H1 (cell line): ENCODE measurements around the gene GHRHR. TPM values are rescaled to one million over a fixed set of nuclear protein-coding genes. Genes with fewer than 3 reads are reported as not detected.

Experiments used
- CTCF ChIA-PET: fragments of 300-600 bp; sonication (Branson Sonifier 250); formaldehyde crosslinking; loops from one replicate; lab custom pipeline; 2021; ENCODE audit not compliant: partially characterized antibody; lab: Charles Lee
- POLR2A ChIA-PET: fragments of 300-600 bp; sonication (Branson Sonifier 250); formaldehyde crosslinking; loops from one replicate; lab custom pipeline; 2021; ENCODE audit warnings: inconsistent platforms; ENCODE audit not compliant: partially characterized antibody; lab: Charles Lee
- DNase-seq, 2 experiments: peaks; one replicate each; pipeline versions ENCODE4 v3.0.0 to v3.0.0-alpha.2; 2010 to 2022; ENCODE audit warnings: low spot score in 2 of 2, low read depth in 1 of 2, mixed read lengths in 1 of 2
- FAIRE-seq: peaks from 2 replicates; lab custom pipeline; 2011; peaks lifted over from hg19 to GRCh38; lab: Jason Lieb, UNC
- H2AFZ ChIP-seq: 2 replicates; pipeline ENCODE4 v1.8.1; 2012; ENCODE audit warnings: low read length, inconsistent platforms
- H2AK5ac ChIP-seq: 2 replicates; pipeline ENCODE4 v1.6.1; 2013; ENCODE audit warnings: low read depth, low read length
- H2BK120ac ChIP-seq: replicated peaks from 2 replicates; pipeline ENCODE3; 2013; ENCODE audit warnings: low read depth, low read length, inconsistent platforms
- H2BK12ac ChIP-seq: 2 replicates; pipeline ENCODE4 v1.6.1; 2013; ENCODE audit warnings: low read depth, low read length
- H2BK15ac ChIP-seq: 2 replicates; pipeline ENCODE4 v1.6.1; 2013; ENCODE audit warnings: low read length
- H2BK20ac ChIP-seq: 2 replicates; pipeline ENCODE4 v1.6.1; 2013; ENCODE audit warnings: low read length
- H2BK5ac ChIP-seq: 2 replicates; pipeline ENCODE4 v1.6.1; 2013; ENCODE audit warnings: low read depth, low read length
- H3K14ac ChIP-seq: 2 replicates; pipeline ENCODE4 v1.6.1; 2013; ENCODE audit warnings: inconsistent platforms; ENCODE audit not compliant: insufficient read length
- H3K18ac ChIP-seq: 2 replicates; pipeline ENCODE4 v1.6.1; 2013; ENCODE audit warnings: low read length; ENCODE audit errors: extremely low read depth
- H3K23ac ChIP-seq: 2 replicates; pipeline ENCODE4 v1.6.1; 2013; ENCODE audit warnings: inconsistent platforms; ENCODE audit not compliant: insufficient read length
- H3K23me2 ChIP-seq: 2 replicates; pipeline ENCODE4 v1.6.1; 2013; ENCODE audit warnings: low read depth, low read length
- H3K27ac ChIP-seq: 2 replicates; pipeline ENCODE4 v1.6.1; 2011; ENCODE audit warnings: low read depth, low read length, inconsistent platforms
- H3K27me3 ChIP-seq, 4 experiments: replicated peaks in 1 of 4; 1 replicate in 1 of 4; 2 replicates in 3 of 4; pipeline versions ENCODE4 v1.6.1 to v1.8.1; 2011 to 2013; ENCODE audit warnings: low read length in 3 of 4, mild to moderate bottlenecking in 3 of 4, inconsistent platforms in 2 of 4, mixed read lengths in 2 of 4, moderate library complexity in 1 of 4; ENCODE audit not compliant: control insufficient read depth in 3 of 4, insufficient read depth in 3 of 4; ENCODE audit errors: extremely low read depth in 1 of 4
- H3K36me3 ChIP-seq, 4 experiments: 2 replicates each; pipeline versions ENCODE4 v1.6.1 to v1.8.1; 2011 to 2013; ENCODE audit warnings: mild to moderate bottlenecking in 4 of 4, low read length in 3 of 4, moderate library complexity in 2 of 4, control low read depth in 1 of 4, inconsistent platforms in 1 of 4; ENCODE audit not compliant: insufficient read depth in 4 of 4, control insufficient read depth in 2 of 4
- H3K4ac ChIP-seq: replicated peaks from 2 replicates; pipeline ENCODE3; 2013; ENCODE audit warnings: low read length, low read depth, mixed read lengths, inconsistent platforms; ENCODE audit not compliant: insufficient read length
- H3K4me1 ChIP-seq, 4 experiments: replicated peaks in 1 of 4; 1 replicate in 1 of 4; 2 replicates in 3 of 4; pipeline versions ENCODE4 v1.6.1 to v1.8.1; 2011 to 2013; ENCODE audit warnings: low read length in 3 of 4, inconsistent platforms in 2 of 4, mixed read lengths in 1 of 4; ENCODE audit not compliant: insufficient read depth in 4 of 4, control insufficient read depth in 3 of 4
- H3K4me2 ChIP-seq, 2 experiments: 2 replicates each; pipeline versions ENCODE4 v1.6.1 to v1.8.1; 2011 to 2013; ENCODE audit warnings: low read depth in 2 of 2, low read length in 2 of 2, control low read depth in 1 of 2, inconsistent platforms in 1 of 2, mild to moderate bottlenecking in 1 of 2; ENCODE audit not compliant: insufficient read depth in 1 of 2
- H3K4me3 ChIP-seq, 4 experiments: fragments of 200-600, 300-600 bp in 1 of 4; sonication (generic), shearing (Covaris generic), sonication (Bioruptor Twin) in 1 of 4; 2 replicates each; pipeline versions ENCODE4 v1.5.1 to v1.8.1; 2011 to 2016; ENCODE audit warnings: low read length in 4 of 4, low read depth in 3 of 4, control low read depth in 2 of 4, inconsistent platforms in 2 of 4, mild to moderate bottlenecking in 2 of 4, mixed read lengths in 1 of 4, moderate library complexity in 1 of 4; ENCODE audit not compliant: insufficient read depth in 2 of 4; ENCODE audit errors: extremely low read depth in 1 of 4
- H3K56ac ChIP-seq: replicated peaks from 2 replicates; pipeline ENCODE3; 2013; ENCODE audit warnings: low read depth, mild to moderate bottlenecking, mixed read lengths, low read length, inconsistent platforms; ENCODE audit not compliant: insufficient read length
- H3K79me1 ChIP-seq: 2 replicates; pipeline ENCODE4 v1.6.1; 2013; ENCODE audit warnings: low read depth, low read length, control low read depth
- H3K79me2 ChIP-seq, 2 experiments: 2 replicates each; pipeline versions ENCODE4 v1.6.1 to v1.8.1; 2012 to 2013; ENCODE audit warnings: low read length in 2 of 2, mild to moderate bottlenecking in 2 of 2, inconsistent platforms in 1 of 2; ENCODE audit not compliant: insufficient read depth in 2 of 2, control insufficient read depth in 1 of 2
- H3K9ac ChIP-seq, 4 experiments: replicated peaks in 1 of 4; 1 replicate in 1 of 4; 2 replicates in 3 of 4; pipeline versions ENCODE4 v1.6.1 to v1.8.1; 2011 to 2013; ENCODE audit warnings: low read depth in 3 of 4, low read length in 3 of 4, control low read depth in 2 of 4, mild to moderate bottlenecking in 2 of 4, moderate library complexity in 2 of 4, inconsistent platforms in 1 of 4; ENCODE audit errors: extremely low read depth in 1 of 4
- H3K9me3 ChIP-seq, 2 experiments: 2 replicates each; pipeline versions ENCODE4 v1.6.1 to v1.8.1; 2012 to 2013; ENCODE audit warnings: mild to moderate bottlenecking in 2 of 2, moderate library complexity in 2 of 2, control low read depth in 1 of 2, inconsistent platforms in 1 of 2, low read depth in 1 of 2, low read length in 1 of 2, mixed read lengths in 1 of 2; ENCODE audit not compliant: insufficient read depth in 2 of 2
- H4K20me1 ChIP-seq, 2 experiments: replicated peaks in 1 of 2; 2 replicates each; pipeline versions ENCODE3 to v1.8.1; 2011 to 2013; ENCODE audit warnings: inconsistent platforms in 2 of 2, low read length in 2 of 2, mild to moderate bottlenecking in 1 of 2; ENCODE audit not compliant: insufficient read depth in 2 of 2, control insufficient read depth in 1 of 2
- H4K5ac ChIP-seq: 2 replicates; pipeline ENCODE4 v1.6.1; 2013; ENCODE audit warnings: low read length, low read depth, mixed read lengths, inconsistent platforms; ENCODE audit not compliant: insufficient read length
- H4K8ac ChIP-seq: 2 replicates; pipeline ENCODE4 v1.8.0; 2013; ENCODE audit warnings: mild to moderate bottlenecking, moderate library complexity, low read length, inconsistent platforms; ENCODE audit not compliant: insufficient read depth; ENCODE audit errors: extremely low read depth
- H4K91ac ChIP-seq: replicated peaks from 2 replicates; pipeline ENCODE3; 2013; ENCODE audit warnings: low read length, mixed read lengths, inconsistent platforms; ENCODE audit not compliant: insufficient read length
- ATF3 ChIP-seq: IDR thresholded peaks from 2 replicates; pipeline ENCODE4 v1.6.1; 2011; ENCODE audit warnings: low read depth, mild to moderate bottlenecking, low read length; ENCODE audit not compliant: insufficient read depth
- CBX5 ChIP-seq: fragments of 300-800, 300-1000 bp; sonication (generic); IDR thresholded peaks from 2 replicates; pipeline ENCODE4 v1.7.1; 2016; ENCODE audit warnings: antibody characterized with exemption, low read length, low read depth
- CTCF ChIP-seq, 3 experiments: IDR thresholded peaks; 1 replicate in 2 of 3; 2 replicates in 1 of 3; pipeline versions ENCODE4 v1.5.1 to v1.6.1; 2011; ENCODE audit warnings: low read length in 3 of 3, mild to moderate bottlenecking in 3 of 3, inconsistent platforms in 2 of 3, low read depth in 1 of 3, moderate library complexity in 1 of 3; ENCODE audit not compliant: insufficient read depth in 1 of 3; ENCODE audit errors: control extremely low read depth in 1 of 3
- GTF2F1 ChIP-seq: IDR thresholded peaks from 2 replicates; pipeline ENCODE4 v1.6.1; 2012; ENCODE audit warnings: low read depth, low read length, improper control_type of control experiment, borderline replicate concordance
- JUND ChIP-seq: IDR thresholded peaks from 2 replicates; pipeline ENCODE4 v1.6.1; 2011; ENCODE audit warnings: mild to moderate bottlenecking, improper control_type of control experiment, low read length
- POLR2AphosphoS5 ChIP-seq: IDR thresholded peaks from 2 replicates; pipeline ENCODE4 v1.6.1; 2011; ENCODE audit warnings: low read depth, low read length
- TBP ChIP-seq: IDR thresholded peaks from 2 replicates; pipeline ENCODE4 v1.6.1; 2011; ENCODE audit warnings: low read depth, low read length, improper control_type of control experiment
- USF2 ChIP-seq: IDR thresholded peaks from 2 replicates; pipeline ENCODE4 v1.6.1; 2011; ENCODE audit warnings: low read length, improper control_type of control experiment
- ZNF274 ChIP-seq: IDR thresholded peaks from 2 replicates; pipeline ENCODE4 v1.7.0; 2012; ENCODE audit warnings: low read length, borderline replicate concordance; ENCODE audit errors: extremely low read depth
- WGBS, 2 experiments: shearing (Covaris generic) in 1 of 2; methylation state at CpG; one replicate each; pipeline versions ENCODE4 v1.1.6 to v1.1.7; 2013 to 2015; ENCODE audit warnings: low lambda C conversion rate in 2 of 2, mixed read lengths in 2 of 2, inconsistent platforms in 1 of 2, low coverage in 1 of 2, missing lambda C conversion rate in 1 of 2; ENCODE audit not compliant: insufficient replicate concordance in 2 of 2, insufficient coverage in 1 of 2, insufficient read length in 1 of 2; ENCODE audit errors: extremely low coverage in 1 of 2, missing lambda C conversion rate in 1 of 2; 5-methylcytosine and 5-hydroxymethylcytosine counted together
- polyA plus RNA-seq, 7 experiments: library from polyadenylated mRNA; depleted of rRNA in 3 of 7; stranded (reverse) in 5 of 7; unstranded in 2 of 7; fragments of >200 nt in 5 of 7; fragments of 200-250 nt in 2 of 7; gene quantifications; 1 replicate in 5 of 7; 2 replicates in 1 of 7; 4 replicates in 1 of 7; pipeline versions ENCODE4 v1.2.1 to v1.2.3, GENCODE V29; 2011 to 2013; ENCODE audit warnings: missing spikeins in 2 of 7, mixed read lengths in 2 of 7
- total RNA-seq: library from RNA; stranded (reverse); fragmentation: NEBNext Ultra II Directional; extraction: Animal tissue kit (Norgen Biotek cat#: 25700); gene quantifications from 2 replicates; pipeline ENCODE4 v1.2.1, GENCODE V29; 2021

The GHRHR gene
- total and polyA plus RNA-seq, 2 of the 8 experiments (the other 6 are each of a cell fraction or from before 2014, with no cell fraction given) = 0.60 to 6.5 TPM

GRCh38 chr7:30985756-30986155 is 22.0 kb downstream of the GHRHR start:
- peaks cover 8% of the 10 kb centered on the region for H3K23me2 ChIP-seq
- H3K18ac ChIP-seq = peak overlapping the region; percentile 71; the same call in 1 of the 2 replicates
- H3K79me1 ChIP-seq = no peaks in the 10 kb centered on the region
- no peak for TF ChIP-seq GTF2F1
- TF ChIP-seq TBP = no peak
- TF ChIP-seq CTCF (IDR thresholded peaks at IDR 0.05; ENCODE audit: control extremely low read depth in 1 of 3, insufficient read depth in 1 of 3, low read depth in 1 of 3, low read length in 3 of 3) = no peak
- TF ChIP-seq CBX5 = no peak
- no peak for TF ChIP-seq USF2
- TF ChIP-seq POLR2AphosphoS5 = no peak
- no peak for TF ChIP-seq ZNF274
- no peak for TF ChIP-seq JUND
- TF ChIP-seq ATF3 = no peak
- H2AK5ac ChIP-seq = peak overlapping the region; percentile 91; the same call in 1 of the 2 replicates
- H3K56ac ChIP-seq = no peak overlapping the region
- H3K14ac ChIP-seq = no peak overlapping the region
- H2BK15ac ChIP-seq = peak overlapping the region; percentile 96
- no peaks in the 10 kb centered on the region for H3K36me3 ChIP-seq
- H3K9ac ChIP-seq = no peak overlapping the region; a peak in 1 of 7 replicates
- peak overlapping the region; percentile 97 for H2BK12ac ChIP-seq
- no peaks in the 10 kb centered on the region for H3K9me3 ChIP-seq
- CTCF ChIA-PET = interaction anchor here (0.7 to 26.1 kb wide), 23 partner anchors 12 to 239 kb away, joined by 3 to 517 read pairs (median 10); partner anchors contain the start of gene ADCYAP1R1
- peaks cover 0 to 7% (median 2%) of the 10 kb centered on the region in 4 experiments; a peak in 3 of 7 replicates for H3K27me3 ChIP-seq
- no peak overlapping the region for H4K8ac ChIP-seq
- no peak for DNase-seq
- no peak overlapping the region for H2AFZ ChIP-seq
- H2BK5ac ChIP-seq = peak overlapping the region; percentile 82; the same call in 1 of the 2 replicates
- H3K4me1 ChIP-seq = peaks cover 16 to 49% (median 40%) of the 10 kb centered on the region in 4 experiments
- H2BK120ac ChIP-seq = no peak overlapping the region
- POLR2A ChIA-PET = interaction anchor here (0.9 to 2.7 kb wide), 5 partner anchors 10 to 148 kb away, joined by 3 to 17 read pairs (median 9); no protein-coding TSS in a partner anchor
- no peaks in the 10 kb centered on the region for H3K79me2 ChIP-seq
- H2BK20ac ChIP-seq = peak overlapping the region; percentile 40
- no peak overlapping the region for H4K5ac ChIP-seq
- 82% methylated on average over 7 of the region's 7 CpGs; no CpG with 5 or more reads in 1 of the 2 experiments for whole genome bisulfite sequencing, 2 experiments
- peak overlapping the region; percentile 93 for H4K91ac ChIP-seq
- no peaks in the 10 kb centered on the region for H4K20me1 ChIP-seq
- no peak for FAIRE-seq
- H3K4me3 ChIP-seq = no peak overlapping the region; a peak in 1 of 8 replicates
- H3K4me2 ChIP-seq = peak overlapping the region; percentile 76 to 98; a peak in 3 of 4 replicates
- H3K27ac ChIP-seq = no peak overlapping the region
- peak overlapping the region; percentile 97 for H3K4ac ChIP-seq
- H3K23ac ChIP-seq = no peak overlapping the region
